Pancreas (tissue), 10 donors: Measurements from ENCODE around the gene SPECC1. TPM values are rescaled to one million over a fixed set of nuclear protein-coding genes. Genes with fewer than 3 reads are reported as not detected.

Source experiments
- ATAC-seq, 4 donors: fragments of 200-7000 bp; cut with Tn5 transposase; one replicate each; pipeline versions ENCODE4 v1.8.0 to v1.9.1; 2020; ENCODE audit warnings: mild to moderate bottlenecking in 4 of 4, moderate library complexity in 4 of 4
- DNase-seq, 6 donors: peaks; one replicate each; pipeline ENCODE4 v3.0.0-alpha.2; 2020
- FAIRE-seq: peaks from 2 replicates; lab custom pipeline; 2012; peaks lifted over from hg19 to GRCh38; lab: Jason Lieb, UNC
- H3K27ac ChIP-seq, 4 donors: fragments of 200-600 bp; sonication (generic); 1 replicate in 3 of 4; 2 replicates in 1 of 4; pipeline versions ENCODE4 v1.5.0 to v1.8.0; 2020
- H3K27me3 ChIP-seq, 4 donors: fragments of 200-600 bp; one replicate each; pipeline ENCODE4 v1.8.0; 2021
- H3K36me3 ChIP-seq, 3 donors: fragments of 200-600 bp; sonication (generic) in 1 of 3; one replicate each; pipeline versions ENCODE4 v1.5.0 to v1.8.0; 2020 to 2021
- H3K4me1 ChIP-seq, 3 donors: fragments of 200-600 bp; one replicate each; pipeline ENCODE4 v1.8.0; 2021
- H3K4me3 ChIP-seq, 4 donors: fragments of 200-600 bp; sonication (generic) in 2 of 4; one replicate each; pipeline versions ENCODE4 v1.5.0 to v1.8.0; 2020 to 2021
- H3K9me3 ChIP-seq, 4 donors: fragments of 200-600 bp; one replicate each; pipeline ENCODE4 v1.8.0; 2021
- CTCF ChIP-seq, 4 donors: fragments of 200-600 bp; sonication (generic) in 3 of 4; IDR thresholded peaks; one replicate each; pipeline versions ENCODE4 v1.5.0 to v1.8.0; 2021; ENCODE audit warnings: antibody characterized with exemption in 4 of 4
- WGBS, 2 donors: extraction: QIAGEN DNeasy Blood & Tissue Kit; methylation state at CpG; one replicate each; pipeline ENCODE4 v1.1.7; 2013; 5-methylcytosine and 5-hydroxymethylcytosine counted together
- intact Hi-C, 3 donors: fragments of 100-400 bp; cut with DNase I; formaldehyde crosslinking; loops; one replicate each; pipeline versions ENCODE4 v1.11.1 to v1.14.2; 2022
- polyA plus RNA-seq, 2 donors: library from polyadenylated mRNA; stranded (reverse); fragments of 200-250 nt; gene quantifications; one replicate each; pipeline ENCODE4 v1.2.3, GENCODE V29; 2013
- total RNA-seq, 6 donors: library from RNA; stranded (reverse); fragmentation: NEBNext Ultra II Directional in 4 of 6; extraction: Animal tissue kit (Norgen Biotek cat#: 25700) in 4 of 6; gene quantifications; one replicate each; pipeline versions ENCODE4 v1.2.1 to v1.2.4, GENCODE V29; 2021 to 2023
- donor health status: healthy with polysubstance abuse.
- donor health status: DM: no; HTN: no; CAD: no; lungs with moderate emphysema.
- donor health status: DM: no; HTN: no; CAD: no.
- donor health status: control.
- donor health status: control.
- donor health status: Bipolar disorder and iron deficiency.
- donor health status: DM: yes; HTN: yes; CAD: no.
- donor health status: DM: no; HTN: no; CAD: no.
- donor health status: DM: no; HTN: no; CAD: no.
- donor health status: DM: yes; HTN: yes; CAD: no.

Gene SPECC1
- total and polyA plus RNA-seq, 8 donors: 5.6 to 22.2 (median 8.1) TPM

- no peak for DNase-seq
- no peak for FAIRE-seq
- H3K36me3 ChIP-seq: no peaks in the 10 kb centered on the region
These were observed 219.3 kb downstream of the SPECC1 start for GRCh38 chr17:20228410-20228809.

GRCh38 chr17:20228860-20229259 is 219.7 kb downstream of the SPECC1 start:
- intact Hi-C loops: no loop called here
- Histone ChIP-seq H3K4me3 (no peak overlapping the region), H3K36me3 (no peaks in the 10 kb centered on the region), H3K27me3 (no peaks in the 10 kb centered on the region), H3K4me1 (no peaks in the 10 kb centered on the region), H3K27ac (no peak overlapping the region), H3K9me3 (no peaks in the 10 kb centered on the region)
- ATAC-seq (no peak), FAIRE-seq (no peak), DNase-seq (no peak)
- 70 to 77% methylated on average over 3 of the region's 3 CpGs for WGBS, 2 donors
- no peak for TF ChIP-seq CTCF (IDR thresholded peaks at IDR 0.05)

More at GRCh38 chr17:20228410-20228809, 219.3 kb downstream of the SPECC1 start:
- no peaks in the 10 kb centered on the region for H3K4me1 ChIP-seq
- intact Hi-C loops: no loop called here
- no peak overlapping the region for H3K27ac ChIP-seq
- WGBS, 2 donors: 88 to 93% methylated on average over 1 of the region's 1 CpG
- no peaks in the 10 kb centered on the region for H3K27me3 ChIP-seq
- ATAC-seq: no peak
- no peaks in the 10 kb centered on the region for H3K9me3 ChIP-seq
- TF ChIP-seq CTCF (IDR thresholded peaks at IDR 0.05): no peak
- no peak overlapping the region for H3K4me3 ChIP-seq

- no peak for ATAC-seq
These were observed 221.8 kb downstream of the SPECC1 start for GRCh38 chr17:20230924-20231323.

GRCh38 chr17:20232611-20233010 is 223.5 kb downstream of the SPECC1 start:
- no peak overlapping the region for H3K27ac ChIP-seq
- DNase-seq (no peak), FAIRE-seq (no peak), ATAC-seq (no peak)
- intact Hi-C loops: no loop called here
- no peak overlapping the region for H3K4me3 ChIP-seq
- H3K27me3 ChIP-seq: no peaks in the 10 kb centered on the region
- H3K9me3 ChIP-seq: no peaks in the 10 kb centered on the region
- no peak for TF ChIP-seq CTCF (IDR thresholded peaks at IDR 0.05)
- H3K4me1 ChIP-seq: no peaks in the 10 kb centered on the region
- 79 to 81% methylated on average over 4 of the region's 4 CpGs for WGBS, 2 donors
- no peaks in the 10 kb centered on the region for H3K36me3 ChIP-seq

More at GRCh38 chr17:20230924-20231323, 221.8 kb downstream of the SPECC1 start:
- intact Hi-C loops: no loop called here
- no peaks in the 10 kb centered on the region for H3K9me3 ChIP-seq
- no peak overlapping the region for H3K27ac ChIP-seq
- no peaks in the 10 kb centered on the region for H3K36me3 ChIP-seq
- FAIRE-seq (no peak), DNase-seq (no peak)
- no peak for TF ChIP-seq CTCF (IDR thresholded peaks at IDR 0.05)
- H3K4me1 ChIP-seq: no peaks in the 10 kb centered on the region
- WGBS, 2 donors: 80 to 85% methylated on average over 2 of the region's 2 CpGs
- H3K27me3 ChIP-seq: no peaks in the 10 kb centered on the region
- no peak overlapping the region for H3K4me3 ChIP-seq

GRCh38 chr17:20234276-20234675 is 225.1 kb downstream of the SPECC1 start:
- Histone ChIP-seq H3K9me3 (no peaks in the 10 kb centered on the region), H3K4me3 (no peak overlapping the region), H3K36me3 (no peaks in the 10 kb centered on the region), H3K27ac (no peak overlapping the region), H3K27me3 (no peaks in the 10 kb centered on the region), H3K4me1 (no peaks in the 10 kb centered on the region)
- FAIRE-seq (no peak), DNase-seq (no peak), ATAC-seq (no peak)
- no peak for TF ChIP-seq CTCF (IDR thresholded peaks at IDR 0.05)
- 58 to 66% methylated on average over 4 of the region's 4 CpGs for WGBS, 2 donors
- intact Hi-C loops: no loop called here
